IPS-NIHi7 (cell line): Measurements from ENCODE around the gene CCK.
A peak's percentile ranks its signal among the peaks of the same experiment; 100 is the strongest.
"Not testable (repeated sequence)": the region's sequence is repeated elsewhere in the genome, so short reads cannot be mapped to it uniquely, and the experiment has no call there.

Experiments
- DNase-seq: peaks from one replicate; pipeline ENCODE4 v3.0.0; 2012; ENCODE audit warnings: mixed read lengths; ENCODE audit errors: extremely low spot score

Gene CCK, protein sequence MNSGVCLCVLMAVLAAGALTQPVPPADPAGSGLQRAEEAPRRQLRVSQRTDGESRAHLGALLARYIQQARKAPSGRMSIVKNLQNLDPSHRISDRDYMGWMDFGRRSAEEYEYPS

GRCh38 chr3:42266085-42266484, at the start of gene CCK:
Gene CCK, minus strand, starts transcription at chr3:42266185. Its CDS starts 2,555 bp downstream, at chr3:42263630.
- DNase-seq = no peak

GRCh38 chr3:42314411-42314810, 48.4 kb upstream of the CCK start:
- DNase-seq = no peak

- DNase-seq = no peak
These were observed 42.7 kb upstream of the CCK start for GRCh38 chr3:42308651-42309050.

GRCh38 chr3:42306499-42306898, 40.5 kb upstream of the CCK start:
- DNase-seq = no peak

- DNase-seq = no peak
These were observed 37.1 kb upstream of the CCK start for GRCh38 chr3:42302924-42303634.

DNA sequence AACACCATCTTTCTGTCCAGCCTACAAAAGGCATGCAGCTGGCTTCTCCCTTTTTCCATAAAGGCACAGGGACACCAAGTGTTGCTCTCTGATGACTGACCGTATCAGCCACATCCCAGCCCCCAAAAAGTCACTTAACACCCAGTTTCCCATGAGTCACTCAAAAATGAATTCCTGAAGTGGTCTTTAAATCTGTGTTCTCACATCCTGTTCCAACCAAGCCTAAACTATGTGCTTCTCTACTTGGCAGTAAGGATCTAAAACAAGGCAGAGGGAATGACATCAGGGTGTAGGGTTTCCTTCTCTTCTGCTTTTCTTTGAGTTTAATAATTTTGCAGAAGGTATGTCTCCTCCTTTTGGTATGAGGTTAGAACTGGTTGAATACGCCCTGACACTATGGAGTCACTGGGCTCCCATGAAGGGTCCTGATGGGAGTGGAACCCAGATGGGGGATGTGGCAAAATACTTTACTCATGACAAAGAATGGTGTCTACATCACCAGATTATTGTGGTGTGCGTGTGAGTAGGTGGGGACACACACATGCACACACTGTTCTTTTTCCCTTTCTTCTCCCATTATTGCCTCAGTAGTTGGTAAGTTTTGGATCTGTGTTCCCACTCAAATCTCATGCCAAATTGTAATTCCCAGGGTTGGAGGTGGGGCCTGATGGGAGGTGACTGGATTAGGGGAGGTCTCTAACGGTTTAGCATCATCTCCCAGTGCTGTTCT, 35.6 kb upstream of the CCK start:
- no peak for DNase-seq

DNA sequence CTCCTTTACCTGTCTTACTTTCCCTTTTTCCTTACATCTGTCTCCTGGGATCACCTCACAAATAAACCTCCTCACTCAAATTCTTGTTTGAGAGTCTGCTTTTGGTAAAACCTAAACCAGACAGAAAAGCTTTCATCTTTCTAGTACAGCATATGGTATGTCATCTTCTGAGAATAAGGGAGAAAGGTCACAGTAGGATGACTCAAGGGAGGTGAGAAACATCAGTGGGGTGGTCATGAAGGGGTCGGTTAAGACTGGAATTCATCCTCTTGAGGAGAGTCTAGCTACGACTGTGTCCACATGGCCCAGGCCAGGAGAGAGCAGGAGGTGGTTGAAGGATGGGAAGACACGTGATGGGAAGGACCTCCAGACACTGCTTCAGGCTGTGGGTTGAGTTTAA, 34.8 kb upstream of the CCK start:
- DNase-seq = no peak

GRCh38 chr3:42300013-42300412, 34.0 kb upstream of the CCK start:
- peak; percentile 82 for DNase-seq

- DNase-seq = no peak
These were observed 32.3 kb upstream of the CCK start for GRCh38 chr3:42298259-42298658.

GRCh38 chr3:42292009-42292408, 26.0 kb upstream of the CCK start:
- DNase-seq = no peak

DNA sequence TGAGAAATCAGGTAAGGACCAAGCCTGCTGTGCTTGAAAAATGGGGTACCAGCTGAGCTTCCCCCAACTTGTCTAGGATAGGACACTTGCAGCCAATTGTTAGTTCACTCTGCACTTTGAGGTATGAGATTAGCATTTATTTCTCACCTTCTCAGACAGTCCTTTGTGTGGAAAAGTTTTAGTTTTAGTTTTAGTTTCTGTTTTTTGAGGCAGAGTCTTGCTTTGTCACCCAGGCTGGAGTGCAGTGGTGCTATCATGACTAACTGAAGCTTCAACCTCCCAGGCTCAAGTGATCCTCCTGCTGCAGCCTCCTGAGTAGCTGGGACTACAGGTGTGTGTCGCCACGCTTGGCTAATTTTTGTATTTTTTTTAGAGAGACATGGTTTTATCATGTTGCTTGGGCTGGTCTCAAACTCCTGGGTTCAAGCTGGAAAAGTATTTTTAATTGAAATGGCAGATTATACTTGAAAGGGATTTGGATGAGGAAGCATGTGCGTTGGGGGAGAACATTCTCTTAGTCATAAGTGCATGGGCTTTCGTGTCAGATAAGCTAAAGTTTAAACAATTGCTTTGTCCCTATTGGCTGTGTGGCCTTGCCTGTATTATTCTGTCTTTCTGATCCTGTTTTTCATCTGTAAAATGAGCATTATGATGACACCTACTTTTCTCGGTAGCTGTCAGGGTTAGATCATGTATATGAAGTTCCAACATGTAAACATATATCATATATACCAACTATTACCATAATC, 25.2 kb upstream of the CCK start:
- no peak for DNase-seq

DNA sequence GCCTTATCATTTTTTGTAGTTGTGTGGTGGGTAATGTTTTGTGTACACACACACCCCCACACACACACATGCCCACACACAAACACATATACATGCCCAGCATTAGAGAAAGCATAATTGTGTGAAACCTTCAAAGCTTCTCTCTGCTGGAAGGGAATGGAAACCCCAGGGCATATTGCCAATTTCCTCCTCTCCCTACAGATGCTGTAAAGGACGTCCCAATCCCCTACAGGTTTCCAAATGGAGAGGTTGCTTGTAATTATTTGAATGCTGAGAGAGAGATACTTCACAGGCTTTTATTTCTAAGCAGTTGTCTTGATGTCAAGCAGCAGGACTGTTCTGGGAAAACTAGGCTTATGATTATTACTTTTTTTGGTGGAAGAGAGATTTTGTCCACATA, 23.0 kb upstream of the CCK start:
- no peak for DNase-seq

DNA sequence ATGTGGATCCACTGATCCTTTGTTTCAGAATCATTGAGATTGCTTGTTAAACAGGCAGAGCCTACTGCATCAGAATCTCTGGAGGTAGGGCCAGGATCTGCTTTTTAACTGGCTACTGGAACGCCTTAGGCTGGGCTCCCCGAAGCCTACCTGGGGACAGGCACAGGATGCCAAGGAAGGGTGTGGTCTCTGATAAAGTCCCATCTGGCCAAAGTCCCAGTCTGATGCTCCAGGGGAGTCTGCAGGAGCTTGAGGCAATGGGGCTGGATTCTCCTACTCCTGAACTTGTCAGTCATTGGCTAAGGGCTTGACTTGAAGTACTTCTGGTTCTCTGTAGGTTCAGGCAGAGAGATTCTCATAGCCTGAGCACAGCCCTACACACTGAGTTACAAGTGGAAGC, 22.4 kb upstream of the CCK start:
- no peak for DNase-seq

DNA sequence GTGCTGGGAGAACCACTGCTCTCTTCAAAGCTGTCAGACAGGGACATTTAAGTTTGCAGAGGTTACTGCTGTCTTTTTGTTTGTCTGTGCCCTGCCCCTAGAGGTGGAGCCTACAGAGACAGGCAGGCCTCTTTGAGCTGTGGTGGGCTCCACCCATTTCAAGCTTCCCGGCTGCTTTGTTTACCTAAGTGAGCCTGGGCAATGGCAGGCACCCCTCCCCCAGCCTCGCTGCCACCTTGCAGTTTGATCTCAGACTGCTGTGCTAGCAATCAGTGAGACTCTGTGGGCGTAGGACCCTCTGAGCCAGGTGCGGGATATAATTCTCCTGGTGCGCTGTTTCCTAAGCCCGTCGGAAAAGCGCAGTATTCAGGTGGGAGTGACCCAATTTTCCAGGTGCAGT, 21.4 kb upstream of the CCK start:
- not testable (repeated sequence) for DNase-seq

DNA sequence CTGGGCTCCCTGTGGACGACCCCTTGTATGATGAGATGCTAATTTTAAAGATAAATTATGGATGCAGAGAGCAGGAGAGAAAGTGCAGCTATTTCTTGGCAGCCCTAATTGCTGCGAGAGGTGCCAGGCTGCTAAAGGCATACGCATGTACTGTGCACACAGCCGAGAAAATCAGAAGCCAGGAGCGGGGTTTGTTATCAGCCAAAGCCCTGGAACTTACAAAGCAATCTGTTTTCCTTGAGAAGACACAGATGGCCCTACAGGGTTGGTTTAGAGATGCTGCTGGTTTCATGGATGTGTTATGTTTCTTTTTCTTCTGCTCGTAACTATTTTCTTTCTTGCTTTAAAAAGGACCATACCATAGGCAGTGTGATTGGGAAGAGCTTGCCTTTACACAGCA, 11.7 kb upstream of the CCK start:
- no peak for DNase-seq

DNA sequence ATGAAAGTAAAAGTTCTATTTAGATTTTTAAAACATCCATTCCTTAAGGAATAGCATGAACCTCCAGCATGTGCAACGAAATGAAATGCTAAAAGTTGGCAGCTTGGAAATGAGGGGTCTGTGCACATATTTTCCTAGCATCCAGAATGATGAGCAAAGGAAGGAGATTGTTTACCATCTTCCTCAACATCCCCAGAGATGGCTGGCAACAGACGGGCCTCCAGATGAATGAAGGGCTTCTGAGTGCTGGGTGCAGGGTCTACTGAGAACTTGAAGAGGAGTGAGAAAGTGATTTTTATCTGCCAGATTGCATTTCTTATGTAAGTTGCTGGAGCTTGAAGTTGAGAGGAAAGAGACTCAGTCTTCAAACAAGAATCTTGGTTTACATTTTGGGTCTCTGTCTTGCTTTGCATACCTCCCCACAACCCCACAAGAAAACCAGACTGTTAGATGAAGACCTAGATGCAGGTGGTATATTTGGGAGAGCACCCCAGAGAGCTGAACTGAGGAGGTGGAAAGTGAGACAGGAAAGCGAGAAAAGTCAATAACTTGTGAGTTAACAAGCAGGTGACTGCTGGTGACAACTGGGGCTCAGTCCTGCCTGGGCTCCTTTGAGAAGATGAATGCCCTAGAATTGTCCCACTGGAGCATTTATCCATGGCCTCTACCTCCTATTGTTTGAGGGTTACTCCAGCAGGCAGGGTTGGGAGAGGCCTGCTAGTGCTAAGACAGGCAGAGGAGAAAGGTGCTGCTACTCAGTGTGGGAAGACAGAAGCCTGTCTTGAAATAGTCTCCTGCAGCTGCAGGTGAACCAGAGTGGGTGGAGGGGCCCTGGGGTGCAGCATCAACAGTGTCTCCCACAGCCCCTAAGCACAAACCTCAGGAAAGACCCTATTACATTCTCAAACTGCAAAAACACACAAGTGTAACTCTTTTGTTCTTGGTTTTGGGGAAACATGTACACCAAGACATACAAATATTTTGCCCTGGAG, 10.5 kb upstream of the CCK start:
- no peak for DNase-seq

DNA sequence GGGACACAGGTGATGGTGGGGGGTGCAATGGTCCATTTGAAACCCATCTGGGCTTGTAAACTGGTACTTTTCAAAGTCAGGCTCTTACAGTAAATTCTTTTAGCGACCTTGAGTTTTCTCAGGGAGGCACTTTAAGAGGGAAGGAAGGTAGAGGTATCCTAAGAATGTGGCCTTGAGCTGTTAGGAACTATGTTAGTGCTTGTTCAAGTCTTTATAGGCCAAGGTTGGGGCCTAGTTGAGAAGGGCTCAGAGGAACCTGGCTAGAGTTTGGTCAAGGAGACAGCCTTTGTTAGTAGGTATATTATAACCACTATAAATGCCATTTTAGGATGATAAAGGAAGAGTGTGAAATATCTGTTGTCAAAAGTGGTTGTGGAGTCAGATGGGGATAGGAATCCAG, 9.2 kb upstream of the CCK start:
- no peak for DNase-seq

DNA sequence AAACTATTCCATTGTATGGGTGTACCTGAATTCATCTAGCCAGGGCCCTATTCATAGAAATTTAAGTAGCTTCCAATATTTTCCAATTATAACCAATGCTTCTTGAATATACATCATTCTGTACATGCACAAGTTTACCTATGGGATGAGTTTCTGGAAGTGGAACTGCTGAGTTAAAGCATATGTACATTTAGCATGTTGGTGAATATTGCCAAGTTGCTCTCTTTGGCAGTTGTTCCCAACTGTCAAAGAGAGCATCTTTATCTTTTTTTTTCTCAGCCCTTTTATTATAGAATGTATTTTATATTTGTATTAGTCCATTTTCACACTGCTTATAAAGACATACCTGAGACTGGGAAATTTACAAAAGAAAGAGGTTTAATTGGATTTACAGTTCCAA, 8.3 kb upstream of the CCK start:
- no peak for DNase-seq

DNA sequence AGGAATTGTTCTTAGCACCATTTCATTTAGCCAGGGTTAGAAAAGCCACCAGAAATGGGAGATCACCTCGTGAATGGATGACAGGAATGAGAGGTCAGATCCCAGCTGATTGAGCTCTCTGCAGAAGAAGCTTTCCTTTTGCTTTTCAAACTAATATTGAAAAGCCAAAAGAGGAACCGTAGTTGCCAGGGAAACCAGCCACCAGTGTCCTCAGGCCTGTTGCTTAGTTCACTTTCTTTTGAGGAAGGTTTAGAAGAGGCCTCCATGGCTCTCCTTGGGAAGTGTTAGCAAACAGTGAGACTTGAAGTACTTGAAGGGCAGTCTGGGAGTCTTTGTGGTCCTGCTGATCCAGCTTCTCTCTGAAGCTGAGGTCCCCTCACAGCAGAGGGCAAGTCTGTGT, 7.4 kb upstream of the CCK start:
- no peak for DNase-seq

DNA sequence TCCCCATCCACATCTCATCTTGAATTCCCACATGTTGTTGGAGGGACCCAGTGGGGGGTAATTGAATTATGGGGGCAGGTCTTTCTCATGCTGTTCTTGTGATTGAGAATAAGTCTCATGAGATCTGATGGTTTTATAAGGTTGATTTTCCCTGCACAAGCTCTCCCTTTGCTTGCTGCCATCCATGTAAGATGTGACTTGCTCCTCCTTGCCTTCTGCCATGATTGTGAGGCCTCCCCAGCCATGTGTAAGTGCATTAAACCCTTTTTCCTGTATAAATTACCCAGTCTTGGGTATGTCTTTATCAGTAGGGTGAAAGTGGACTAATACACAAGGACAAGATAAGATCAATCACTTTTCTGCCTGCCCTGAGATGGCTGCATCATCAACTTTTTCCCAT, 5.8 kb upstream of the CCK start:
- DNase-seq = no peak

- DNase-seq = no peak
These were observed 4.6 kb upstream of the CCK start for GRCh38 chr3:42270561-42270960.
